Panc1 (cell line): Measurements from ENCODE around the gene SLC6A15. TPM values are rescaled to one million over a fixed set of nuclear protein-coding genes. Genes with fewer than 3 reads are reported as not detected.

Source experiments
- ATAC-seq: fragments of 200-7000 bp; cut with Tn5 transposase; 2 replicates; pipeline ENCODE4 v1.9.1; 2020; ENCODE audit warnings: mild to moderate bottlenecking, moderate library complexity
- BruUV-seq: library from RNA; stranded (reverse); fragments of 400-500 nt; replicated peaks from 2 replicates; lab custom pipeline; 2021; lab: Mats Ljungman, UMichigan
- CTCF ChIA-PET: fragments of 300-600 bp; sonication (Branson Sonifier 250); formaldehyde crosslinking; loops from one replicate; lab custom pipeline; 2022; ENCODE audit warnings: antibody characterized with exemption; lab: Charles Lee
- POLR2A ChIA-PET: fragments of 300-600 bp; sonication (Branson Sonifier 250); formaldehyde crosslinking; loops from one replicate; lab custom pipeline; 2022; ENCODE audit warnings: antibody characterized with exemption; lab: Charles Lee
- DNase-seq: peaks from one replicate; pipeline ENCODE4 v3.0.0-alpha.2; 2010; ENCODE audit warnings: low read depth, low spot score
- H3K27ac ChIP-seq: 2 replicates; pipeline ENCODE4 v1.5.1; 2011; ENCODE audit warnings: mild to moderate bottlenecking, low read length, inconsistent platforms
- H3K27me3 ChIP-seq: fragments of 200-500 bp; sonication (Bioruptor generic); 2 replicates; pipeline ENCODE4 v1.6.0; 2014; ENCODE audit warnings: low read length, inconsistent platforms; ENCODE audit not compliant: control insufficient read depth, insufficient read depth
- H3K36me3 ChIP-seq: fragments of 200-500 bp; sonication (Bioruptor generic); 2 replicates; pipeline ENCODE4 v1.5.1; 2014; ENCODE audit warnings: inconsistent platforms, mild to moderate bottlenecking, low read length, moderate library complexity; ENCODE audit not compliant: control insufficient read depth, insufficient read depth
- H3K4me1 ChIP-seq: 2 replicates; pipeline ENCODE4 v1.5.1; 2011; ENCODE audit warnings: inconsistent platforms, mild to moderate bottlenecking, low read length, moderate library complexity; ENCODE audit not compliant: control insufficient read depth, insufficient read depth
- H3K4me3 ChIP-seq, 2 experiments: 2 replicates each; pipeline ENCODE4 v1.5.1; 2011 to 2012; ENCODE audit warnings: low read depth in 2 of 2, low read length in 2 of 2, mild to moderate bottlenecking in 2 of 2, inconsistent platforms in 1 of 2, moderate library complexity in 1 of 2
- H3K9me3 ChIP-seq: fragments of 200-500 bp; sonication (Bioruptor generic); 2 replicates; pipeline ENCODE4 v1.5.1; 2014; ENCODE audit warnings: low read depth, mild to moderate bottlenecking, inconsistent platforms, low read length, moderate library complexity; ENCODE audit not compliant: control insufficient read depth, insufficient read depth
- POLR2AphosphoS5 ChIP-seq: IDR thresholded peaks from 2 replicates; pipeline ENCODE4 v1.6.1; 2012; ENCODE audit warnings: mild to moderate bottlenecking, low read depth, low read length, moderate library complexity
- SIN3A ChIP-seq: IDR thresholded peaks from 2 replicates; pipeline ENCODE4 v1.6.1; 2012; ENCODE audit warnings: low read depth, mild to moderate bottlenecking, low read length, moderate library complexity, borderline replicate concordance; ENCODE audit not compliant: insufficient read depth
- TCF7L2 ChIP-seq: IDR thresholded peaks from 2 replicates; pipeline ENCODE4 v1.6.1; 2011; ENCODE audit warnings: mild to moderate bottlenecking, low read depth, low read length, inconsistent platforms
- in situ Hi-C: cut with HindIII; loops from 2 replicates; pipeline ENCODE4 v1.10.0; 2016; ENCODE audit warnings: low sequenced_read_pairs, low pct_unique_long_range_greater_than_20kb
- intact Hi-C: fragments of 100-400 bp; cut with micrococcal nuclease; formaldehyde crosslinking; loops from one replicate; pipeline ENCODE4 v1.10.0; 2022; ENCODE audit not compliant: unreplicated experiment
- total RNA-seq: library from RNA; stranded (reverse); gene quantifications from one replicate; pipeline ENCODE4 v1.2.1, GENCODE V29; 2021; ENCODE audit not compliant: unreplicated experiment
- TF ChIP-seq, protein P1 (sequence below), 2 experiments: IDR thresholded peaks; 2 replicates each; pipeline ENCODE4 v1.6.1; 2011 to 2012; ENCODE audit warnings: low read depth in 2 of 2, control low read depth in 1 of 2, low read length in 1 of 2, mild to moderate bottlenecking in 1 of 2, moderate library complexity in 1 of 2; ENCODE audit not compliant: insufficient read depth in 1 of 2
- TF ChIP-seq, protein P2 (sequence below): fragments of 450-650 bp; IDR thresholded peaks from 2 replicates; pipeline ENCODE4 v1.5.1; 2017; ENCODE audit warnings: mild to moderate bottlenecking

SLC6A15 gene
- total RNA-seq, 1 experiment from 2014 or later = 0.36 TPM

DNA sequence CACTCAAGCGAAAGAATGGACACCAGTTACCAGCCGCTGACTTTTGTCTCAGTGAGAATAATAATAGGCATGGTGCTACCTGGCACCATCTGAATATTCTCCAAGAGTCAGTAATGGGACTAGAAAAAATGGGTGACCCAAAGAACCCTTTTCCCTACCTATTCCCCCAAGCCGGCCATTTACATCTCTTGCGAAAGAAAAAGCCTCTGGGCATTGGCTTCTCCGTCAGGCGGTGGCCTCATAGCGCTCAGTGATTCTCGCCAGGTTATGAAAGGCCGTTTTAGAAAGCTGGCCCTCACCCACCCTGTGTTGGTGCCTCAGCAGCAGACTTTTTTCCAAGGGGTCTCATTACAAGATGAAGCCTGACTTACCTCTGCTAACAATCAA is 523 bp upstream of the SLC6A15 start:
- POLR2A ChIA-PET = no interaction called here
- peak overlapping the region; percentile 56 to 78; a peak in 2 of 4 replicates for H3K4me3 ChIP-seq
- peaks cover 9% of the 10 kb centered on the region; the same call in 1 of the 2 replicates for H3K4me1 ChIP-seq
- H3K9me3 ChIP-seq = no peaks in the 10 kb centered on the region
- ATAC-seq (peak; percentile 5; the same call in 1 of the 2 replicates), DNase-seq (no peak)
- H3K36me3 ChIP-seq = no peaks in the 10 kb centered on the region; the same call in 1 of the 2 replicates
- TF ChIP-seq SIN3A (no peak), POLR2AphosphoS5 (no peak), TCF7L2 (no peak)
- TF ChIP-seq, protein P1, sequence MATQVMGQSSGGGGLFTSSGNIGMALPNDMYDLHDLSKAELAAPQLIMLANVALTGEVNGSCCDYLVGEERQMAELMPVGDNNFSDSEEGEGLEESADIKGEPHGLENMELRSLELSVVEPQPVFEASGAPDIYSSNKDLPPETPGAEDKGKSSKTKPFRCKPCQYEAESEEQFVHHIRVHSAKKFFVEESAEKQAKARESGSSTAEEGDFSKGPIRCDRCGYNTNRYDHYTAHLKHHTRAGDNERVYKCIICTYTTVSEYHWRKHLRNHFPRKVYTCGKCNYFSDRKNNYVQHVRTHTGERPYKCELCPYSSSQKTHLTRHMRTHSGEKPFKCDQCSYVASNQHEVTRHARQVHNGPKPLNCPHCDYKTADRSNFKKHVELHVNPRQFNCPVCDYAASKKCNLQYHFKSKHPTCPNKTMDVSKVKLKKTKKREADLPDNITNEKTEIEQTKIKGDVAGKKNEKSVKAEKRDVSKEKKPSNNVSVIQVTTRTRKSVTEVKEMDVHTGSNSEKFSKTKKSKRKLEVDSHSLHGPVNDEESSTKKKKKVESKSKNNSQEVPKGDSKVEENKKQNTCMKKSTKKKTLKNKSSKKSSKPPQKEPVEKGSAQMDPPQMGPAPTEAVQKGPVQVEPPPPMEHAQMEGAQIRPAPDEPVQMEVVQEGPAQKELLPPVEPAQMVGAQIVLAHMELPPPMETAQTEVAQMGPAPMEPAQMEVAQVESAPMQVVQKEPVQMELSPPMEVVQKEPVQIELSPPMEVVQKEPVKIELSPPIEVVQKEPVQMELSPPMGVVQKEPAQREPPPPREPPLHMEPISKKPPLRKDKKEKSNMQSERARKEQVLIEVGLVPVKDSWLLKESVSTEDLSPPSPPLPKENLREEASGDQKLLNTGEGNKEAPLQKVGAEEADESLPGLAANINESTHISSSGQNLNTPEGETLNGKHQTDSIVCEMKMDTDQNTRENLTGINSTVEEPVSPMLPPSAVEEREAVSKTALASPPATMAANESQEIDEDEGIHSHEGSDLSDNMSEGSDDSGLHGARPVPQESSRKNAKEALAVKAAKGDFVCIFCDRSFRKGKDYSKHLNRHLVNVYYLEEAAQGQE (IDR thresholded peaks at IDR 0.05; ENCODE audit: insufficient read depth in 1 of 2, low read depth in 2 of 2, low read length in 1 of 2) = no peak
- TF ChIP-seq, protein P2, sequence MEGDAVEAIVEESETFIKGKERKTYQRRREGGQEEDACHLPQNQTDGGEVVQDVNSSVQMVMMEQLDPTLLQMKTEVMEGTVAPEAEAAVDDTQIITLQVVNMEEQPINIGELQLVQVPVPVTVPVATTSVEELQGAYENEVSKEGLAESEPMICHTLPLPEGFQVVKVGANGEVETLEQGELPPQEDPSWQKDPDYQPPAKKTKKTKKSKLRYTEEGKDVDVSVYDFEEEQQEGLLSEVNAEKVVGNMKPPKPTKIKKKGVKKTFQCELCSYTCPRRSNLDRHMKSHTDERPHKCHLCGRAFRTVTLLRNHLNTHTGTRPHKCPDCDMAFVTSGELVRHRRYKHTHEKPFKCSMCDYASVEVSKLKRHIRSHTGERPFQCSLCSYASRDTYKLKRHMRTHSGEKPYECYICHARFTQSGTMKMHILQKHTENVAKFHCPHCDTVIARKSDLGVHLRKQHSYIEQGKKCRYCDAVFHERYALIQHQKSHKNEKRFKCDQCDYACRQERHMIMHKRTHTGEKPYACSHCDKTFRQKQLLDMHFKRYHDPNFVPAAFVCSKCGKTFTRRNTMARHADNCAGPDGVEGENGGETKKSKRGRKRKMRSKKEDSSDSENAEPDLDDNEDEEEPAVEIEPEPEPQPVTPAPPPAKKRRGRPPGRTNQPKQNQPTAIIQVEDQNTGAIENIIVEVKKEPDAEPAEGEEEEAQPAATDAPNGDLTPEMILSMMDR = no peak
- no TSS peak for BruUV-seq
- CTCF ChIA-PET = no interaction called here
- intact Hi-C loops (no loop called here), in situ Hi-C loops (no loop called here)
- peaks cover 8% of the 10 kb centered on the region for H3K27me3 ChIP-seq
- no peak overlapping the region for H3K27ac ChIP-seq

DNA sequence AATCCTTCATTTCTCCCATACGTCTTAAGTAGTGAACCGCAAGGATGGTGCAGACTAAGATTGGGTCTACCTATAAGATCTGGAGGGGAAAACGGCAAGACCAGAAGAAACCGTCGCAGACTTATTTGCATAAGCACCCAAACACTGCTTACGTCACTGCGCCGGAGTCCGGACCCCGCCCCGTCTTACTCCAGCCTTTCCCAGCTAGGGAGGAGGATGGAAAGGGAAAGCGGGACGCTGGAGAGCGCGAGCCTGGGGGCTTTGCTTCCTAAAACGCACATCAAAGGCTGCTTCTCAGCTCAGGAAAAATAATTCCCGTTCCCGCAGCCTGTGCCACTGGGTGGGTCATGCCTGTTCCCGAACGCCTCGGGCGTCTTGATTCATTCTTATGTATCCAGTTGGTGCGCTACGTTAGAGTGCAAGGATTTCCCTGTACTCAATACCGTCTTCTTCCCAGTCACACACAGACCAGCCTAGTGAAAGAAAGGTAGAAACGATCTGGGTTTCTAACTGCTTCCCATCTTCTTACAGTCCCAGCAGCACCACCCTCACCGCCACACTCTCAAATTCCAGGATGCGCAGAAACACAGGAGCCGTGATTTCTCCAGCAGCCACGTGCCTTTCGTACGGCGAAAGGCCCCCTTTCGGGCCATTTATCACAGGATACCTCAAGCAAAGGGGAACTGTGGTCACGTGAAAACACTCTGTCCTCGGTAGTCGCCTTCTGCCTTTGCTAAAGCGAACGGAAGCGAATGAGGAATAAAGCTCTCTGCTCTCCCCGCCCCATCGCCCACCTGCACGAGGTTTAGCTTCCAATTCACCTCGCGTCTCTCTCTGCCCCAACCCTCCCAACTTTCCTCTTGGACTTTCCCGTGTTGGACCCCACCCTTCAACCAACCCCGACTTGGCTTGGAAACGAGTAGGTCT is 1.1 kb downstream of the SLC6A15 start:
- BruUV-seq = no TSS peak
- CTCF ChIA-PET = no interaction called here

More for the DNA sequence above, 1.1 kb downstream of the SLC6A15 start:
- Histone ChIP-seq H3K27me3 (peaks cover 8% of the 10 kb centered on the region), H3K4me1 (peaks cover 9% of the 10 kb centered on the region; the same call in 1 of the 2 replicates), H3K36me3 (no peaks in the 10 kb centered on the region; the same call in 1 of the 2 replicates), H3K4me3 (peak overlapping the region; percentile 56 to 78), H3K27ac (no peak overlapping the region), H3K9me3 (no peaks in the 10 kb centered on the region)
- POLR2A ChIA-PET = no interaction called here
- intact Hi-C loops (no loop called here), in situ Hi-C loops (no loop called here)
- TF ChIP-seq, protein P1 (IDR thresholded peaks at IDR 0.05; ENCODE audit: insufficient read depth in 1 of 2, low read depth in 2 of 2, low read length in 1 of 2) = no peak
- TF ChIP-seq SIN3A = no peak
- TF ChIP-seq, protein P2 = no peak
- no peak for TF ChIP-seq POLR2AphosphoS5
- TF ChIP-seq TCF7L2 = no peak
- DNase-seq (peak; percentile 20), ATAC-seq (peak; percentile 86)
